ENCODE results near the gene TTC28.
"Not testable (repeated sequence)": the region's sequence is repeated elsewhere in the genome, so short reads cannot be mapped to it uniquely, and the experiment has no call there.

TTC28 gene

DNA sequence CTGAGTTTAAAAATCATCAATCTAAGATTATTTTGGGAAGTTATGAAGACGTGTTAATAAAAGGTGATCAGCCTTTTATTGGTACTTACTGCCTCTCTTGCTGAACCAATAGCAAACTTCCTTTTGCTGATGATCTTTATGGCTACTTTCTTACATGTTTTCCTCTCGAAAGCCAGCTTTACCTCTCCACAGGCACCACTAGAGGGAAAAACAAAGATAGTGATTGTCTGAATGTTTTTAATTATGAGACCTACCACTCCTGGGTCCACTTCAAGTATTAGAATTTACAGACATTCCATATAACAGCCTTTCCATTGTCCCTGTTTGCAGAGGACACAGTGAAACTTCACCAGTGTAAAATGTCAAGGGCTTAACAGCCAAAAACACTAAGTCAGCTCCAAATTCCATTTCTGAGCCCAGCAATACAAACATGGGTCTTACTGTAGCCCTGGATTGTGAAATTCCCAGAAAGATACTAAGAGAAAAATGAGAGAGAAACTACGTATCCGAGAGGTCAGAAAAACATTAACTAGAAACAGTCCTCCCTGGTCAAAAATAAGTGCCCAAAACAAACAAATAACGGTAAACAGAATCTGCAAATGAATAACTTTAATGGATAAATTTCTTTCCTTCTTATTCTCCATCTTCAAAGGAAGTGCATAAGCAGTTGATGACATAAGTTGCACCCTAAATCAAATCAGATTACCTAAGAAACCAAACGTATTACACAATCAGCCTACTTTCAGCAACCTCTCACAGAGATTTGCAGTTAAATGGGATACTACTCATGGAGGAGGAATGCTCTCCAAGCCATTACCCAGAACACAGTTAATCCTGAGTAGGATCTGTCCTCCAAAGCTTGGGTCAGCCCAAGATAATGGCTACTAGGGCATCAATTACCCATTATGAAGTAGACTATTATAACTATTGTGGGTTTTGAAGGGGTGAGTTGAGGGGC is 32.5 kb upstream of the TTC28 start:
- H3K9me3 ChIP-seq (ENCODE audit: insufficient read depth, low read length) = no peaks in the 10 kb centered on the region
- peaks cover 5% of the 10 kb centered on the region for H3K36me3 ChIP-seq (ENCODE audit: insufficient read depth, insufficient read length, low read length)
- no peak overlapping the region for H3K4me3 ChIP-seq (ENCODE audit: insufficient read length, low read depth)
- no peaks in the 10 kb centered on the region for H3K27me3 ChIP-seq (ENCODE audit: insufficient read depth, insufficient read length)
- H3K4me1 ChIP-seq (ENCODE audit: insufficient read depth, insufficient read length) = no peaks in the 10 kb centered on the region
- H3K9ac ChIP-seq (ENCODE audit: insufficient read length, low read depth) = no peak overlapping the region
- TF ChIP-seq SUZ12 (IDR thresholded peaks at IDR 0.05; ENCODE audit: extremely low read depth, insufficient read depth, insufficient read length) = no peak
- TF ChIP-seq YY1 (IDR thresholded peaks at IDR 0.05; ENCODE audit: insufficient read depth, insufficient read length) = no peak
- TF ChIP-seq ZNF274 (IDR thresholded peaks at IDR 0.05; ENCODE audit: low read depth, low read length) = no peak
- peak; percentile 1 for DNase-seq (ENCODE audit: low read depth, low spot score)

DNA sequence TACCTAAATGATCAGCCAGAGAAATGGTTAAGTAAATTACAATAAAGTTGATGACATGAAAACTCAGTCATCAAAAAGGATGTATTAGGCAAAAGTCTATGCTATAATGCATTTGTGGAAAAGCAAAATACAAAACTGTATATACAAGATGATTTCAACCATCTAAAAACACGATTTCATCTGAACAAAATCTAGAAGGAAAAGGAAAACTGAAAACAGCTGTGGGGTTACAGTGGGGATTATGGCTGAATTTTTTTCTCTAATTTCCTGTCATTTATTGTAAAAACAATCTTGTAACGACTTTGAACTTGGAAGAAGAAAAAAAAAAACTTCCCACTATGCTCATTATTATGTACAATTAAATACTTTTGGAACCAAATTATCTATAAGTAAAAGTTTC is 31.7 kb upstream of the TTC28 start:
- TF ChIP-seq SUZ12 (IDR thresholded peaks at IDR 0.05; ENCODE audit: extremely low read depth, insufficient read depth, insufficient read length) (no peak), YY1 (IDR thresholded peaks at IDR 0.05; ENCODE audit: insufficient read depth, insufficient read length) (no peak), ZNF274 (IDR thresholded peaks at IDR 0.05; ENCODE audit: low read depth, low read length) (no peak)
- no peaks in the 10 kb centered on the region for H3K27me3 ChIP-seq (ENCODE audit: insufficient read depth, insufficient read length)
- no peak overlapping the region for H3K9ac ChIP-seq (ENCODE audit: insufficient read length, low read depth)
- no peak for DNase-seq (ENCODE audit: low read depth, low spot score)
- no peaks in the 10 kb centered on the region for H3K4me1 ChIP-seq (ENCODE audit: insufficient read depth, insufficient read length)
- no peak overlapping the region for H3K4me3 ChIP-seq (ENCODE audit: insufficient read length, low read depth)
- H3K9me3 ChIP-seq (ENCODE audit: insufficient read depth, low read length) = no peaks in the 10 kb centered on the region
- H3K36me3 ChIP-seq (ENCODE audit: insufficient read depth, insufficient read length, low read length) = peaks cover 9% of the 10 kb centered on the region

DNA sequence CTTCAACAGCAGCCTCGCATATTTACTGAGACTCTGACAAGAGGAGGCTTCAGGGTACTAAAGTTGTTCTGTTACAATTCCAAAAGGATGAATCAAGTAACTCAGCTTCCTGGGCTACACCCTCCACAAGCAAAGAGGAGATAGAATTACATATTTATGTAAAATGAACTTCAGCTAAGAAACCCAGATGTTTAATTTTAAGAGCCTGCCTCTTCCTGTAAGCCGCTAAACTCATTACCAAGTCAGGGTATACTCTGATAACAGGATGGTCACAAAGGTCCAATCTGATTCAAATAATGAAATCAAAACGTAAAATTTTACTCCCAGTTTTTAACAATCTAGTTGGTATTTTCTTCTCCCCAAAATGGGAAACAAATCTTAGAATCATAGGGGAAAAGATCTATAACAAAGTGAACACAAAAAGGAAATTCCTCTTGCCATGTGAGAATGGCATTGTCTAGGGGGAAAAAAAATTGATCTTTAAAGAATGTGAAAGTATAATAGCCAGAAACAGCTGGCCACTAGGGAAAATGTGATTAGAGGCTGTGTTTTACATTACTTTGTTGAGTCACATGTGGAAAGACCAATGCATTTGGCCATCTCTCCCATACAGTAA is 31.0 kb upstream of the TTC28 start:
- Histone ChIP-seq H3K36me3 (ENCODE audit: insufficient read depth, insufficient read length, low read length) (peaks cover 16% of the 10 kb centered on the region), H3K4me3 (ENCODE audit: insufficient read length, low read depth) (no peak overlapping the region), H3K9ac (ENCODE audit: insufficient read length, low read depth) (no peak overlapping the region), H3K27me3 (ENCODE audit: insufficient read depth, insufficient read length) (no peaks in the 10 kb centered on the region), H3K4me1 (ENCODE audit: insufficient read depth, insufficient read length) (no peaks in the 10 kb centered on the region), H3K9me3 (ENCODE audit: insufficient read depth, low read length) (no peaks in the 10 kb centered on the region)
- no peak for TF ChIP-seq ZNF274 (IDR thresholded peaks at IDR 0.05; ENCODE audit: low read depth, low read length)
- TF ChIP-seq YY1 (IDR thresholded peaks at IDR 0.05; ENCODE audit: insufficient read depth, insufficient read length) = no peak
- TF ChIP-seq SUZ12 (IDR thresholded peaks at IDR 0.05; ENCODE audit: extremely low read depth, insufficient read depth, insufficient read length) = no peak
- DNase-seq (ENCODE audit: low read depth, low spot score) = no peak

DNA sequence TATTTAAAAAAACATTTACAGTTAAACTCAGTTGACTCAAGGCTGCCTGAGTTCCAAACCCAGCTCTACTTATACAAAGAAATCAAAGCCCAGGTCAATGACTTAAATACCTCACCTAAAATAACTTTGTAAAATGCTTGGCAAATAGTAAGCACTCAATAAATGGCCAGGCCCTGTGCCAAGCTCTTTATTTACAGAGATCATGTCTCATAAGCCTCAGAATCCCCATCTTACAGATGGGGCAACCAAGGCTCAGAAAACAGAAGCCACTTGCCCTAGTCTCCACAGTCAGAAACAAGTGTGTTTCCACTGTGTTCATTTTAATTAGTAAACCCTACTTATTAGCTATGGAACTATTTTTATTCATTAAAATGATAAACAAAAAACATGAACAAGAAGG is 30.5 kb upstream of the TTC28 start:
- DNase-seq (ENCODE audit: low read depth, low spot score) = no peak
- H3K9ac ChIP-seq (ENCODE audit: insufficient read length, low read depth) = no peak overlapping the region
- H3K9me3 ChIP-seq (ENCODE audit: insufficient read depth, low read length) = no peaks in the 10 kb centered on the region
- TF ChIP-seq SUZ12 (IDR thresholded peaks at IDR 0.05; ENCODE audit: extremely low read depth, insufficient read depth, insufficient read length) = no peak
- no peak for TF ChIP-seq YY1 (IDR thresholded peaks at IDR 0.05; ENCODE audit: insufficient read depth, insufficient read length)
- no peak for TF ChIP-seq ZNF274 (IDR thresholded peaks at IDR 0.05; ENCODE audit: low read depth, low read length)
- no peak overlapping the region for H3K4me3 ChIP-seq (ENCODE audit: insufficient read length, low read depth)
- H3K4me1 ChIP-seq (ENCODE audit: insufficient read depth, insufficient read length) = no peaks in the 10 kb centered on the region
- peaks cover 16% of the 10 kb centered on the region for H3K36me3 ChIP-seq (ENCODE audit: insufficient read depth, insufficient read length, low read length)
- no peaks in the 10 kb centered on the region for H3K27me3 ChIP-seq (ENCODE audit: insufficient read depth, insufficient read length)

DNA sequence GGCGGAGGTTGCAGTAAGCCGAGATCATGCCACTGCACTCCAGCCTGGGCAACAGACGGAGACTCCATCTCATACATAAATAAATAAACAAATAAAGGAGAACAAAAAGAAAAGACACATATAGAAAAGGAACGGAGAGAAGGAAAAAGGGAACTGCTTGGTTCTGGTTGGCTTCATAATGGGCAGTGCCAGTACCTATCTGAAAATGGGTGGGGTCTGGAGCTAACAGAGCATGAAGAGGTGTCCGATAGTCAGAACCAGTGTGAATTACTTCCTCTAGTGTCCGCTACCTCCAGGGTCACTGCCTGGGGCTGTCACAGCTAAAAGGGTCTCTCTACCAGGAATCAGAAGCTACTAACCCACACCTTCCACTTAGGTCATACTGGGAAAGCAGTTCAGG is 27.2 kb upstream of the TTC28 start:
- Histone ChIP-seq H3K36me3 (ENCODE audit: insufficient read depth, insufficient read length, low read length) (peaks cover 16% of the 10 kb centered on the region), H3K9ac (ENCODE audit: insufficient read length, low read depth) (no peak overlapping the region), H3K27me3 (ENCODE audit: insufficient read depth, insufficient read length) (no peaks in the 10 kb centered on the region), H3K4me1 (ENCODE audit: insufficient read depth, insufficient read length) (no peaks in the 10 kb centered on the region), H3K4me3 (ENCODE audit: insufficient read length, low read depth) (no peak overlapping the region), H3K9me3 (ENCODE audit: insufficient read depth, low read length) (no peaks in the 10 kb centered on the region)
- TF ChIP-seq YY1 (IDR thresholded peaks at IDR 0.05; ENCODE audit: insufficient read depth, insufficient read length) (no peak), ZNF274 (IDR thresholded peaks at IDR 0.05; ENCODE audit: low read depth, low read length) (no peak), SUZ12 (IDR thresholded peaks at IDR 0.05; ENCODE audit: extremely low read depth, insufficient read depth, insufficient read length) (no peak)
- no peak for DNase-seq (ENCODE audit: low read depth, low spot score)

DNA sequence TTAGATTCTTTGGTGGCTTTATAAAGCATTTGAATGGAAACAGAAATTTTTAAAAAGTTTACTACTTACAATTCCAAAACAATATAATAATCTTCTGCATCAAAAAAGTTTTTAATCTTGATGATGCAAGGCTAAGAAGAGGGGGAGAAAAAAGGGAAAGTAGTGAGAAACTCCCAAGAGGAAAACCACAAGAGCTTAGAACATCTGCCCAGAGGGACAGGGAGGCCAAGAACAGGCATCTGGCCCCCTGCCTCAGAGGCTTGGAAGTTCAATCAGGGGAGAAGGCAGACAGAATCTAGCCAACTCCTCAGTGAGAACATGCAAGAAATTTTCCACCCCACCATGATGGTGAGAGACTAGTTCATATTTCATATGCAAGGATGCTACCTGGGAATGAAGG is 23.8 kb upstream of the TTC28 start:
- no peak for DNase-seq (ENCODE audit: low read depth, low spot score)
- Histone ChIP-seq H3K36me3 (ENCODE audit: insufficient read depth, insufficient read length, low read length) (peaks cover 23% of the 10 kb centered on the region), H3K27me3 (ENCODE audit: insufficient read depth, insufficient read length) (no peaks in the 10 kb centered on the region), H3K9ac (ENCODE audit: insufficient read length, low read depth) (no peak overlapping the region), H3K9me3 (ENCODE audit: insufficient read depth, low read length) (no peaks in the 10 kb centered on the region), H3K4me3 (ENCODE audit: insufficient read length, low read depth) (no peak overlapping the region), H3K4me1 (ENCODE audit: insufficient read depth, insufficient read length) (no peaks in the 10 kb centered on the region)
- TF ChIP-seq YY1 (IDR thresholded peaks at IDR 0.05; ENCODE audit: insufficient read depth, insufficient read length) (no peak), SUZ12 (IDR thresholded peaks at IDR 0.05; ENCODE audit: extremely low read depth, insufficient read depth, insufficient read length) (no peak), ZNF274 (IDR thresholded peaks at IDR 0.05; ENCODE audit: low read depth, low read length) (no peak)

DNA sequence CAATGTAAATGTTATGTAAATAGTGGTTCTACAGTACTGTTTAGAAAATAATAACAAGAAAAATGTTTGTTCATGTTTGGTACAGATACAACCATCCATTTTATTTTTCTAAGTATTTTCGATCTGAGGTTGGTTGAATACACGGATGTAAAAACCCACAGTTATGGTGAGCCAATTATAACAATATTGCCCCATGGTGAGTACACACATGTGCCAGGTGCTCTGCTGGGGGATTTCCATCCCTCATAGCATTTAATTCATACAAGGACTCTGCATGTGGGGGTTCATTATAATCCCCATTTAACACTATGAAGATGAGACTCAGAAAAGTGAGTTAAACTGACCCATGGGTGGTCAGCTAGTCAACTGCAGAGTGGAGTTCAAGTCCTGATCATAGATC is 23.3 kb upstream of the TTC28 start:
- peaks cover 23% of the 10 kb centered on the region for H3K36me3 ChIP-seq (ENCODE audit: insufficient read depth, insufficient read length, low read length)
- H3K4me1 ChIP-seq (ENCODE audit: insufficient read depth, insufficient read length) = no peaks in the 10 kb centered on the region
- H3K27me3 ChIP-seq (ENCODE audit: insufficient read depth, insufficient read length) = no peaks in the 10 kb centered on the region
- no peak overlapping the region for H3K9ac ChIP-seq (ENCODE audit: insufficient read length, low read depth)
- no peak overlapping the region for H3K4me3 ChIP-seq (ENCODE audit: insufficient read length, low read depth)
- TF ChIP-seq SUZ12 (IDR thresholded peaks at IDR 0.05; ENCODE audit: extremely low read depth, insufficient read depth, insufficient read length) (no peak), YY1 (IDR thresholded peaks at IDR 0.05; ENCODE audit: insufficient read depth, insufficient read length) (no peak), ZNF274 (IDR thresholded peaks at IDR 0.05; ENCODE audit: low read depth, low read length) (no peak)
- no peaks in the 10 kb centered on the region for H3K9me3 ChIP-seq (ENCODE audit: insufficient read depth, low read length)
- no peak for DNase-seq (ENCODE audit: low read depth, low spot score)

DNA sequence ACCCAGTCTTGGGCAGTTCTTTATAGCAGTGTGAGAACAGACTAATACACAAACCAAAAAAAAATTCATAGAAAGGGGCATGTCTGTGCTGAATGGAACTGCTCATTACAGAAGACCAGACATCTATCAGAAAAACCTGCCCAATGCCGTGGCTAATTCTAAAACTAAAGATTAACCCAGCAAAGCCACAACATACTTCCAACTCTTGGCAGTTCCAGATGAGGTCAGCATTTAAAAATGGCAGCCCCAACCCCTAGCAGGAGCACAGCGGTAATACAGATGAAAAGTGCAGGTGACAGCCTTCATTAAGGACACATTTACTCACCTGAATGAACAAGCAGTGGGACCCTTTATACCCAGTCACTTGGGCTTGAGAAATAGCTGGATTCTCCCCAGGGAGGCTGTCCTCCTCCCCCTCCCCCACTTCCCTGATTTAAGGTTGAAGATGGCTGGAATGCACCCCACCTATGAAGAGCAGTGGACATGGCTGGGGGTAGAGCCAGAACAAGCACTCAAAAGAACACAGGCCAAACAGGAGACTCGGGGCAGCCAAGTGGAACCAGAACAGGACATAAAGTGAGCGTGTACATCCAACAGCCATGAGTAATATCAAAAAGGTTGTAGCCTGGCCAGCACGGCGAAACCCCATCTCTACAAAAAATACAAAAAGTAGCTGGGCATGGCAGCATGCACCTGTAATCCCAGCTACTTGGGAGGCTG is 13.6 kb upstream of the TTC28 start:
- not testable (repeated sequence) for H3K9me3 ChIP-seq (ENCODE audit: insufficient read depth, low read length); H3K4me3 ChIP-seq (ENCODE audit: insufficient read length, low read depth); H3K9ac ChIP-seq (ENCODE audit: insufficient read length, low read depth); H3K27me3 ChIP-seq (ENCODE audit: insufficient read depth, insufficient read length); DNase-seq (ENCODE audit: low read depth, low spot score); H3K4me1 ChIP-seq (ENCODE audit: insufficient read depth, insufficient read length); H3K36me3 ChIP-seq (ENCODE audit: insufficient read depth, insufficient read length, low read length)

DNA sequence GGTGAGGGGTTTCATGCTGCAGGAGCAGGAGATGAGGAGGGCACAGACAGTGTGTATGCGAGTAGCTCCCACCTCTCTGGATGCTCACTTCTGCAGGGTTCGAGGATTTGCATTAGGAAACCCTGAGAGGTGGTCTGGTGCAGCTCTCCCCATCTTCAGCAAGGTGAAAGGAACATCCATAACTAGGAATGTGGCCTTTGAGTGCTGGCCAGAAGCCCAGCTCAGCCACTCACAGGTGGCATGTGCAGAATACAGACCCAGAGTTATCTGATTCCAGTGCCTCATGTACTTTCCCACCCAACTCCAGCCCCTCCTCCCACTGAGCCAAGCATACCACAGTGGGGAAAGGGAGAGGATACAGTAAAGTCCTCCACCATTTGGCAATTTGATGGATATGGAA is 10.2 kb upstream of the TTC28 start:
- H3K4me3 ChIP-seq (ENCODE audit: insufficient read length, low read depth); DNase-seq (ENCODE audit: low read depth, low spot score); H3K4me1 ChIP-seq (ENCODE audit: insufficient read depth, insufficient read length); H3K36me3 ChIP-seq (ENCODE audit: insufficient read depth, insufficient read length, low read length); H3K27me3 ChIP-seq (ENCODE audit: insufficient read depth, insufficient read length); H3K9me3 ChIP-seq (ENCODE audit: insufficient read depth, low read length); H3K9ac ChIP-seq (ENCODE audit: insufficient read length, low read depth): not testable (repeated sequence)
